GM12875 (cell line): Measurements from ENCODE around the gene CYBA.
A peak's percentile ranks its signal among the peaks of the same experiment; 100 is the strongest.

Source experiments
- H3K4me3 ChIP-seq: one replicate; pipeline ENCODE4 v1.5.1; 2011; ENCODE audit warnings: low read depth, low read length, control low read depth
- CTCF ChIP-seq: IDR thresholded peaks from 2 replicates; pipeline ENCODE4 v1.5.1; 2011; ENCODE audit warnings: low read depth, mild to moderate bottlenecking, control low read depth, inconsistent platforms, low read length, moderate library complexity, borderline replicate concordance; ENCODE audit not compliant: insufficient read depth

CYBA gene

DNA sequence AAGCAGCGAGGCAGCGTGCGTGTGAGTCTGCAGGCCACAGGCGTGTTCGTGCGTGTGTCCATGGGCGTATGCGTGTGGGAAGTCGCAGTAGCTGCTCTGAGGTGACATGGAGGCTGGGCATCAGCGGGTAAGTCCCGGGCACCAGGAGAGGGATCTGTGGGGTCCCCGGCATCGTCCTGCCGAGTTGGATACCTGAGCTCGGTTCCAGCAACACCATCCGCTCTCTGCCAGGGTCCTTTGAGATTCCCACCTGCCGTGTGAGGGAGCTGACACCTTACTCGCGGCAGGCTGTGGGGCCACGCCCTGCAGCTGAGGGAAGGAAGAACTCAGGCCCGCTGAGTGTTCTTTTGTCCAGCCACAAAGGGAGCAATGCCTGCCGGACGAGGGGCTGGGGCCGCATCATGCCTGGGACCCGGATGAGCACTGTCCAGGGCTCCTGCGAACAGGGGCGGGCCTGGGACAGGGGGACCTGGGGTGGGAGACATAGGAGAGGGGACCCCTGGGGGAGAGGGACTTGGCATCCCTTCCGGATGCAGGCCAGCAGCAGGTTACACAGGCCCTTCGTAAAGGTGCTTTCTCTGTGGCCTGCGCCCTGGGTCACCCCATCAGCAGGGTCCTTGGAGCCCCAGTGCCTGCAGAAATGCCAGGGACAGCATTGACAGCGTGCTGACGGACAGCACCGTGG is 40.4 kb upstream of the CYBA start:
- no peak overlapping the region for H3K4me3 ChIP-seq
- TF ChIP-seq CTCF, result no peak

GRCh38 chr16:88690341-88691128 is 39.7 kb upstream of the CYBA start:
- H3K4me3 ChIP-seq, result no peak overlapping the region
- TF ChIP-seq CTCF, result no peak

GRCh38 chr16:88688013-88688778 is 37.3 kb upstream of the CYBA start:
- H3K4me3 ChIP-seq, result no peak overlapping the region
- TF ChIP-seq CTCF, result no peak

GRCh38 chr16:88687676-88688012 is 36.8 kb upstream of the CYBA start:
- TF ChIP-seq CTCF, result no peak
- no peak overlapping the region for H3K4me3 ChIP-seq

DNA sequence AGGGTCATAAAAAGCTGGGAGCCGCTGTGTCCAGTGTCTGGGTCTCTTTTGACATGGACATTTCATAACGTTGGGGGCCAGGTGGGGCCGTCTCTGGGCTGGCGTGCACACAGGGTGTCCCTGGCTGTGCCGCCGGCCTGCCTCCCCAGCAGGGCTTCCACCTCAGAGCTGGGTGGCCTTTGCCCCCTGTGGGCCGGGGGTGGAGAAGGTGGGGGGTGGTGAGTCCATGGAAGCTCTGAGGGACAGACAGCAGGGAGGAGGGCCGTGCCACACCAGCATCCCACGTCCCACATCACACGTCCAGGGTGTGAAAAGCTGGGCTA is 36.4 kb upstream of the CYBA start:
- TF ChIP-seq CTCF, result no peak
- no peak overlapping the region for H3K4me3 ChIP-seq

DNA sequence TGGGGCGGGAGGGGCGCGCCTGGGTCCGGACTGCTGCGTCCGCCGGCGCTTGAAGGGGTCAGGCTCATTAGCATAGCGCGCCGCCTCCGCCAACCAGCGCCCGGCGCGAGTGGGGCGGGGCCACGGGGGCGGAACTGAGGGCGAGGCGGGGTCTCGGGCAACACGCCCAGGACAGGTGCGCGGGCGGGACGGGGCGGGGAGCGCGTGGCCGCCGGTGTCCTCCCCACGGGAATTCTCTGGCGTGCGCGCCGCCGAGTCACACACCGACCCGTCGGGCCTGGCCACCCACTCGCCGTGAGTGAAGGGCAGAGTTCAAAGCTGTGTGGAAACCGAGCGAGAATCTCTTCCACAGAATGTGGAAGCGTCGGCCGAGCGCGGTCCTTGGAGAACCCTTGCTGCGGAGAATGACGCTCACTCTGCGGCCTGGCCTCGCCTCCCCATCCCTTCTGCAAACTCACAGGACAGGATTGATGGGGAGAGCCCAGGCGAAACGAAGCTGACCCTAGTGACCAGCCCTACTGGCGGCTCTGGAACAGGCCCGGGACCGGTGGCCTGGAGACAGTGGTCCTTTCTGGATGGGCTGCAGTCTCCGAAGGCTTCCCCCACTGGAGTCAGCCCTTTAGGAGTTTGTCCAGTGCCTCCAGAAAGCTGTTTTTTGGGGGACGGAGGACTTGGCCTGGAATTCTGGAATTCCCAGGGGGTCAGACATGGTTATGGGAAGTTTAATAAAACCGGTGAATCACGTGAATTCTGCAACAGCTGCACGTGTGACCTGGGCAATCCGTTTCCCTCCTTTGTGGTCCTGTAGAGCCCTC is 35.8 kb upstream of the CYBA start, which contains the start of gene SNAI3:
Gene SNAI3 (minus strand): TSS at position 69 of the 815 bp plus-strand sequence. CDS start 101 bp downstream, outside the sequence.
- no peak for TF ChIP-seq CTCF
- H3K4me3 ChIP-seq, result peak within 1 kb of the TSS; percentile 65
